ENCODE data around the gene SRP9.
"Not testable (repeated sequence)": the region's sequence is repeated elsewhere in the genome, so short reads cannot be mapped to it uniquely, and the experiment has no call there.

Gene SRP9

GRCh38 chr1:225772848-225773247, 4.8 kb upstream of the SRP9 start:
- in situ Hi-C loops (cut with MboI; ENCODE audit: low sequenced_read_pairs), result loop anchor here (10.0 kb wide), 2 partner anchors 218 to 298 kb away; no protein-coding TSS in a partner anchor

GRCh38 chr1:225774281-225775147, 3.1 kb upstream of the SRP9 start:
- in situ Hi-C loops (cut with MboI; ENCODE audit: low sequenced_read_pairs), result loop anchor here (10.0 kb wide), 2 partner anchors 220 to 300 kb away; no protein-coding TSS in a partner anchor

DNA sequence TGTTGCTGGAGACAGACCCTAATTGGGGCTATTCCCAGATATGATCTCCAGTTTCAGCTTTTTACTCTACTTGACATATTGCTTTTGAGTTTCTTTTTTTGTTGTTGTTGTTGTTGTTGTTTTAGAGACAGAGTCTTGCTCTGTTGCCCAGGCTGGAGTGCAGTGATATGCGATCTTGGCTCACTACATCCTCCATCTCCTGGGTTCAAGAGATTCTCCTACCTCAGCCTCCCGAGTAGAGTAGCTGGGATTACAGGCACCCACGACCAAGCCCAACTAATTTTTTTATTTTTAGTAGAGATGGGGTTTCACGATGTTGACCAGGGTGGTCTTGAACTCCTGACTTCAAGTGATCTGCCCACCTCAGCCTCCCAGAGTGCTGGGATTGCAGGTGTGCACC, 1.3 kb upstream of the SRP9 start:
- in situ Hi-C loops (cut with MboI; ENCODE audit: low sequenced_read_pairs), result loop anchor here (10.0 kb wide), 2 partner anchors 221 to 301 kb away; no protein-coding TSS in a partner anchor

GRCh38 chr1:225777058-225777582, 506 bp upstream of the SRP9 start:
- in situ Hi-C loops (cut with MboI; ENCODE audit: low sequenced_read_pairs), result loop anchor here (10.0 kb wide), 2 partner anchors 222 to 302 kb away; no protein-coding TSS in a partner anchor

- in situ Hi-C loops (cut with MboI; ENCODE audit: low sequenced_read_pairs), result loop anchor here (10.0 kb wide), 2 partner anchors 224 to 304 kb away; no protein-coding TSS in a partner anchor
These were observed 677 bp downstream of the SRP9 start for GRCh38 chr1:225778337-225778669.

DNA sequence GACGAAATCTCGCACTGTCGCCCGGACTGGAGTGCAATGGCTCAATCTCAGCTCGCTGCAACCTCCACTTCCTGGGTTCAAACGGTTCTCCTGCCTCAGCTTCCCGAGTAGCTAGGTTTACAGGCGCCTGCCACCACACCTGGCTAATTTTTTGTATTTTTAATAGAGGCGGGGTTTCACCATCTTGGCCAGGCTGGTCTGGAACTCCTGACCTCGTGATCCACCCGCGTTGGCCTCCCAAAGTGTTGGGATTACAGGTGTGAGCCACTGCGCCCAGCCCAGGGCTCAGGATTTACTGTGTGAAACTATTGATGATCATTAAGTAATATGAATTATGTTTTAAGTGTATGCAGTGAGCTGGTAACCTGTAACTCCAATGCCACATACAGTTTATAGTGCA, 1.5 kb downstream of the SRP9 start:
- in situ Hi-C loops (cut with MboI; ENCODE audit: low sequenced_read_pairs), result loop anchor here (10.0 kb wide), 2 partner anchors 224 to 304 kb away; no protein-coding TSS in a partner anchor

DNA sequence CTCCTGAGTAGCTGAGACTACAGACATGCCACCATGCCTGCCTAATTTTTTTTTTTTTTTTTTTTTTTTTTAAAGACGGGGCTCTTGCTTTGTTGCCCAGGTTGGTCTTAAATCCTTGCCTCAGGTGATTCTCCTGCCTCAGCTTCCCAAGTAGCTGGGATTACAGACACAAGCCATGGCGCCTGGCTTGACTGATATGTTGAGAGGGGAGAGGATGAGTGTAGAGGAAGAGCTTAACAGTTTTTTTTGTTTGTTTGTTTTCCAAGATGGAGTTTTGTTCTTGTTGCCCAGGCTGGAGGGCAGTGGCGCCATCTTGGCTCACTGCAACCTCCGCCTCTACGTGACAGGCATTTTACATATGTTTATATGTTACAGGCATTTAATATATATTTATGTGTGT, 2.5 kb downstream of the SRP9 start:
- in situ Hi-C loops (cut with MboI; ENCODE audit: low sequenced_read_pairs), result no loop called here

DNA sequence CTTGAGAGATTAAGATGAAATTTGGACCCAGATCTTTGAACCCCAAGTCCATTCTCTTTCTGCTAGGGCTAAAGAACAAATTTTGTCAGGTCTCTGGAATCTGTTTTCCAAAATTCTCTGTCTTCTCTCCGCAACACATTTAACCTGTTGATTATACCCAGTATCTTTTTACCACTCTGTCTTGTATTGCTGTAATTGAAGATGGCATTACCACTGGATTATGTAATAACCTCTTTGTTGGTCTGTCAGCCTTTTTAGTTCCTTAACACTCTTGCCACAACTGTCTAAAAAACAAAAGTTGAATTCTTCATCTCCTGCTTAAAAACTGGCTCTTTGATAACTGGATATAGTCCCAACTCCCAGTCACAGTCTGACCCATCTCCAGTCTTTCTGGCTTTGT, 3.0 kb downstream of the SRP9 start:
- in situ Hi-C loops (cut with MboI; ENCODE audit: low sequenced_read_pairs), result no loop called here

- in situ Hi-C loops (cut with MboI; ENCODE audit: low sequenced_read_pairs), result not testable (repeated sequence)
These were observed 11.5 kb downstream of the SRP9 start for GRCh38 chr1:225789142-225789541.

GRCh38 chr1:225794954-225795353, 17.3 kb downstream of the SRP9 start:
- in situ Hi-C loops (cut with MboI; ENCODE audit: low sequenced_read_pairs), result no loop called here

DNA sequence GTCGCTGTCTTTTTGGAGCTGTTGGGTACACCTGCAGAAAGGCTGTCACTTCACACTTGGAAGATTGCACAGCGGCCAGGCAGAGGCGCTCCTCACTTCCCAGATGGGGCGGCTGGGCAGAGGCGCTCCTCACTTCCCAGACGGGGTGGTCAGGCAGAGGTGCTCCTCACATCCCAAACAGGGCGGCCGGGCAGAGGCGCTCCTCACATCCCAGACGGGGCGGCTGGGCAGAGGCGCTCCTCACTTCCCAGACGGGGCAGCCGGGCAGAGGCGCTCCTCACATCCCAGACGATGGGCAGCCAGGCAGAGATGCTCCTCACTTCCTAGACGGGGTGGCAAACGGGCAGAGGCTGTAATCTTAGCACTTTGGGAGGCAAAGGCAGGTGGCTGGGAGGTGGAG, 18.5 kb downstream of the SRP9 start:
- in situ Hi-C loops (cut with MboI; ENCODE audit: low sequenced_read_pairs), result not testable (repeated sequence)

DNA sequence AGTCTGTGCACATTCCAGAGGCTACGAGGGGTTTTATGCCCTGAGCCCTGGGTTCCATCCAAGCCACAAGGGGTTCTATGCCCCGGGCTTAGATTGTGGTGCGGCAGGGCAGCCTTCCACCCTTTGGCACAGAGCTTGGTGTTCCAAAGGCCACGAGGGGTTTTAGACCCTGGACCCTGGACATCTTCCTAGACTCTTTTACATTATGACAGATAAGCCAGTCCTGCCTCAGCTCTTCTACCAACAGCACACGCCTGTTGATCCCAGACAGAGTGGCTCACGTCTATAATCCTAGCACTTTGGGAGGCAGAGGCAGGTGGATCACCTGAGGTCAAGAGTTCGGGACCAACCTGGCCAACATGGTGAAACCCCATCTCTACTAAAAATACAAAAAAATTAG, 23.5 kb downstream of the SRP9 start:
- in situ Hi-C loops (cut with MboI; ENCODE audit: low sequenced_read_pairs), result not testable (repeated sequence)

DNA sequence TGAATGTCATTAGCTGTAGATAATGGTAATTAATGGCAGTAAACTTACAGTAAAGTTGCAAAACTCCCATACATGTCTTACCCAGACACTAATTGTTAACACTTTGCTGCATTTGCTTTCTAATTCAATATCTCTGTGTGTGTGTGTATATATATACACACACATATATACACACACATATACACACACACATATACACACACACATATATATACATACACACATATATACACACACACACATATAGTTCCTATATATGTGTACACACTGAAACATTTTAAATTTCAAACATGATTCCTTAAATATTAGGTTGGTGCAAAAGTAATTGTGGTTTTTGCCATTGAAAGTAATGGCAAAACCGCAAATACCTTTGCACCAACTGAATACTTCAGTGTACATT, 28.6 kb downstream of the SRP9 start:
- in situ Hi-C loops (cut with MboI; ENCODE audit: low sequenced_read_pairs), result no loop called here

- in situ Hi-C loops (cut with MboI; ENCODE audit: low sequenced_read_pairs), result not testable (repeated sequence)
These were observed 29.1 kb downstream of the SRP9 start for GRCh38 chr1:225806736-225807135.

GRCh38 chr1:225808136-225808535, 30.5 kb downstream of the SRP9 start:
- in situ Hi-C loops (cut with MboI; ENCODE audit: low sequenced_read_pairs), result no loop called here

DNA sequence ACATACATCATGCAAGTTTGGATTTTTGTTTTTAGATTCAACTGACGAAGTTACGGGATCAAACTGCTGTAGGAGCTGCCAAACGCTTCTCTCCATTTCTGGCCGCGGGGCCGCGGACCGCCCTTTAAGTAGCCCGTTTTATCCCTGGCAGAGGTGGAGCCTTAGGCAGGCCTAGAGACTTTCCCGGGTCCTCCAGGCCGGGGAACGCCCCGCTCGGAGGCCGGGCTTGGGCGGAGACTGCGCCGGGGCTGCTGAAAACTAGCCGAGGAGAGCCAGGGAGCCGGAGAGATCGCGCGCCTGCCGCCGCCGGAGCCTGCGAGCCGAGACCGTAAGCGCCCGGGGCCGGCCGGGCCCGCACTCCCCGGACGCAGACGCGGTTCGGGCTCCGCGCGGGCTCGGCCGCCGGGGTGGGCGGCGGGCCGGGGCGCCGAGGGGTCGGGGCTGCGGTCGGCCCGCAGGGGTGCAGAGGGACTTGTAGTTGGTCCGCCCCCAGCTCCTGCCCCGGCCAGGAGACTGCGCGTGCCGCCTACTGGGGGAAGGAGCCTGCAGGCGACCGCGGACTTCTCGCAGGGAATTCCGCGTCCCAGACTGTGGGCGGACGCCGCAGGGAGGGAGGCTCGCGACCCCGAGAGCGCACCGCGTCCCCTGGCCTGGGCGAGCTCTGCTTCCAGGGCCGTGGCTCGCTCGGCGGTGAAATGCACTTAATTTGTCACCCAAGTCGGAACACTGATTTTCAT, 32.4 kb downstream of the SRP9 start, which contains the start of gene EPHX1:
TSS of gene EPHX1 (plus strand) at position 283 of the 737 bp plus-strand sequence. CDS start 18,606 bp downstream, outside the sequence.
- in situ Hi-C loops (cut with MboI; ENCODE audit: low sequenced_read_pairs), result no loop called here

DNA sequence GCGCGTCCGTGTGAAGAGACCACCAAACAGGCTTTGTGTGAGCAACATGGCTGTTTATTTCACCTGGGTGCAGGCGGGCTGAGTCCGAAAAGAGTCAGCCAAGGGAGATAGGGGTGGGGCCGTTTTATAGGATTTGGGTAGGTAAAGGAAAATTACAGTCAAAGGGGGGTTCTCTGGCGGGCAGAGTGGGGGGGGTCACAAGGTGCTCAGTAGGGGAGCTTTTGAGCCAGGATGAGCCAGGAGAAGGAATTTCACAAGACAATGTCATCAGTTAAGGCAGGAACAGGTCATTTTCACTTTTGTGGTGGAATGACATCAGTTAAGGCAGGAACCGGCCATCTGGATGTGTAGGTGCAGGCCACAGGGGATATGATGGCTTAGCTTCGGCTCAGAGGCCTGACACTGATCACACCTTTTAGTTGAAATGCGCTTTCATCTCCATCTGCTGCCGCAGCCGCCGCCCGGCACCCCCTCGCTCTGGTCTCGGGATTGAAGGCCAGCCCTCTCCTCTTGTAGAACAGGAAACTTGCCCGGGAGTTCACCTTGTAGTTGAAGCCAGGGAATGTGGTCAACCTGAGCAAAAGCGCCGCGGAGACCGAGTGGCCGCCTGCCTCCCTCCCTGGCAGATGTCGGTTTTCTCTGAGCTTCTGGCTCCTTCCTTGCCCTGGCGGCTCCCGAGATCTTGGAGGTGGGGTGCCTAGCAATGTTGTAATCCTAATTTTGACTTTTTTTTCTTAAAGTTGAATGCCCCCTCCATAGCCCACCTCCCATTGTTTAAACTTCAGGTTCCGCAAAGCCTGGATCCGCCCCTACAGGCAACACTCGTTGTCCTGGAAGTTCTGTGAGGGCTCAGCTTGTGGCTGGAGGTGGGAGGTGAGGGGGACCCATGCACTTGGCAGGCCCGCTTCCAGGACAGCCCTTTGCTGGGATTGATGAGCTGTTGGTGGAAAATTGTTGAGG, 33.2 kb downstream of the SRP9 start:
- in situ Hi-C loops (cut with MboI; ENCODE audit: low sequenced_read_pairs), result not testable (repeated sequence)

GRCh38 chr1:225811622-225812487, 34.2 kb downstream of the SRP9 start:
- in situ Hi-C loops (cut with MboI; ENCODE audit: low sequenced_read_pairs), result no loop called here

DNA sequence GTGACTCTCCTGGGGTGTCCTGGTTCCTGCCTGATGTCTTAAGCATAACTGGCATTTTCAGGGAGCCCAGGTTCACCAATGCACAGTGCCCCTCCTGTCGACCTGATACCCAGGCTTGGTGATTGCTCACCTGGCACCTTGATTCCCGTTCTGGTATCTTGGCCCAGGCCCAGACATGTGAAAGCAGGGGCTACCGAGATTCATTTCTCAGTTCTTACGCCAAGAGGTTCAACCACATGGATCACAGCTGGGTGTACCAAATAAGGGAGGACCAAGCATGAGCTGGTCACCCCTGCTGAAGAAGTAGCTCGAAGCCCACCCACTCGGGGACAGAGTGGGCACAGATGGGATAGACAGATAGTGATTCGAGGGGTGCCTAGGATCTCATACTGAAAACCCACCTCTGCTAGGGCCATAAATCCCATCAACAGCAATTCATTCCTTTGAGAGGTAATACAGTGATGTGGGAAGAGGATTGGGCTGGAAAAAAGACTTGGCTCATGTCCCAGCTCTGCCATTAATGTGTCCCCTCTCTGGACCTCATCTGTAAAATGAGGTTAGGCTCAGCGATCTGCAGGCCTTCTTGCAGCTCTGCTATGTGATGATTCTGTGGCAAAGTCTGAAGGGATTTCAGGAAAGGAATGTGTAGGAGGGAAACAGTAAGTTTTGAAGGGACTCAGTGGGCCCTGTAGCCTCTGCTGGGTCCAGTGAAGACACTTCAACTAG, 35.0 kb downstream of the SRP9 start:
- in situ Hi-C loops (cut with MboI; ENCODE audit: low sequenced_read_pairs), result no loop called here
